Measurements from ENCODE around the gene GPR55.

- TF ChIP-seq CTCF (conservative IDR thresholded peaks at IDR 0.05) (no peak), ZFX (IDR thresholded peaks at IDR 0.05) (no peak)
Observed at GRCh38 chr2:230862292-230862691, 62.8 kb downstream of the GPR55 start.

All from C4-2B (cell line).